ENCODE results near the gene MN1.

Gene MN1

GRCh38 chr22:27782088-27782487 is 19.5 kb downstream of the MN1 start:
- no peak for DNase-seq

GRCh38 chr22:27780161-27780575 is 21.4 kb downstream of the MN1 start:
- no peak for DNase-seq

GRCh38 chr22:27779643-27780042 is 21.9 kb downstream of the MN1 start:
- DNase-seq = no peak

- no peak for DNase-seq
These were observed 23.1 kb downstream of the MN1 start for GRCh38 chr22:27778294-27779090.

- no peak for DNase-seq
These were observed 24.4 kb downstream of the MN1 start for GRCh38 chr22:27777128-27777527.

- no peak for DNase-seq
These were observed 25.0 kb downstream of the MN1 start for GRCh38 chr22:27776650-27776958.

- DNase-seq = no peak
These were observed 25.6 kb downstream of the MN1 start for GRCh38 chr22:27775758-27776649.

- DNase-seq = no peak
These were observed 26.4 kb downstream of the MN1 start for GRCh38 chr22:27775087-27775698.

GRCh38 chr22:27774200-27774599 is 27.4 kb downstream of the MN1 start:
- no peak for DNase-seq

- no peak for DNase-seq
These were observed 28.5 kb downstream of the MN1 start for GRCh38 chr22:27772984-27773498.

- no peak for DNase-seq
These were observed 29.2 kb downstream of the MN1 start for GRCh38 chr22:27772081-27772983.

GRCh38 chr22:27771637-27772036 is 29.9 kb downstream of the MN1 start:
- no peak for DNase-seq

GRCh38 chr22:27769012-27769411 is 32.5 kb downstream of the MN1 start:
- no peak for DNase-seq

- no peak for DNase-seq
These were observed 33.4 kb downstream of the MN1 start for GRCh38 chr22:27768027-27768653.

GRCh38 chr22:27766679-27767078 is 34.9 kb downstream of the MN1 start:
- no peak for DNase-seq

GRCh38 chr22:27765706-27766291 is 35.8 kb downstream of the MN1 start:
- no peak for DNase-seq

- no peak for DNase-seq
These were observed 36.8 kb downstream of the MN1 start for GRCh38 chr22:27764722-27765236.

- no peak for DNase-seq
These were observed 39.9 kb downstream of the MN1 start for GRCh38 chr22:27761665-27762064.

- DNase-seq = no peak
These were observed 40.6 kb downstream of the MN1 start for GRCh38 chr22:27761000-27761399.

GRCh38 chr22:27760474-27760873 is 41.1 kb downstream of the MN1 start:
- DNase-seq = no peak

- no peak for DNase-seq
These were observed 43.5 kb downstream of the MN1 start for GRCh38 chr22:27757928-27758525.
